SU-DHL-6 (cell line): ENCODE measurements around the gene DUSP28.

Experiments
- CTCF ChIP-seq: fragments of 200-600 bp; sonication (generic); IDR thresholded peaks from one replicate; pipeline ENCODE4 v1.5.1; 2017; ENCODE audit warnings: antibody characterized with exemption, mild to moderate bottlenecking, low read length, moderate library complexity; ENCODE audit not compliant: insufficient read depth, poor library complexity, severe bottlenecking
- EZH2phosphoT487 ChIP-seq: fragments of 200-600 bp; sonication (generic), shearing (Covaris generic); conservative IDR thresholded peaks from 2 replicates; pipeline ENCODE4 v1.6.1; 2018; ENCODE audit warnings: mild to moderate bottlenecking, antibody characterized with exemption, low read length, moderate library complexity, mixed read lengths

- TF ChIP-seq CTCF (no peak), EZH2phosphoT487 (no peak)
These were observed 3.9 kb downstream of the DUSP28 start for GRCh38 chr2:240563951-240564560.
